ENCODE results near the gene F13A1. TPM values are rescaled to one million over a fixed set of nuclear protein-coding genes. Genes with fewer than 3 reads are reported as not detected.

The F13A1 gene
- total RNA-seq, 1 donor from 2014 or later: 0.24 TPM

DNA sequence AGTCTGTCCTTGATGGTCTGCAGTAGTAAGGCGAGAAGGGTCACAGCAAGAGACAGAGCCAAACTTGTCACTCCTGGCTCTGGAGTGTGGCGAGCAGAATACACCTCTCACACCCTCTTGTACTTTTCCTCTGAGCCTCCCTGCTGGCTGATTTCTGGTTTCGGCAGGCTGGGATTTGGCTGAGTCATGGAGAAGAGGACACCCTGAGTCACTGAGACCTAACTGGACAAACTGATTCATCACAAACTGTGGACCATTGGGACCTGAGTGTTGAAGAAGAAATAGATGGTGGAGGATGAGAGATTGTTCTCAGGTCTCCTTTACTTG, 101.7 kb downstream of the F13A1 start:
- no peak overlapping the region for H3K27ac Mint-ChIP-seq
- no peaks in the 10 kb centered on the region for H3K4me1 Mint-ChIP-seq (ENCODE audit: low read depth)
- TF ChIP-seq, protein P1, sequence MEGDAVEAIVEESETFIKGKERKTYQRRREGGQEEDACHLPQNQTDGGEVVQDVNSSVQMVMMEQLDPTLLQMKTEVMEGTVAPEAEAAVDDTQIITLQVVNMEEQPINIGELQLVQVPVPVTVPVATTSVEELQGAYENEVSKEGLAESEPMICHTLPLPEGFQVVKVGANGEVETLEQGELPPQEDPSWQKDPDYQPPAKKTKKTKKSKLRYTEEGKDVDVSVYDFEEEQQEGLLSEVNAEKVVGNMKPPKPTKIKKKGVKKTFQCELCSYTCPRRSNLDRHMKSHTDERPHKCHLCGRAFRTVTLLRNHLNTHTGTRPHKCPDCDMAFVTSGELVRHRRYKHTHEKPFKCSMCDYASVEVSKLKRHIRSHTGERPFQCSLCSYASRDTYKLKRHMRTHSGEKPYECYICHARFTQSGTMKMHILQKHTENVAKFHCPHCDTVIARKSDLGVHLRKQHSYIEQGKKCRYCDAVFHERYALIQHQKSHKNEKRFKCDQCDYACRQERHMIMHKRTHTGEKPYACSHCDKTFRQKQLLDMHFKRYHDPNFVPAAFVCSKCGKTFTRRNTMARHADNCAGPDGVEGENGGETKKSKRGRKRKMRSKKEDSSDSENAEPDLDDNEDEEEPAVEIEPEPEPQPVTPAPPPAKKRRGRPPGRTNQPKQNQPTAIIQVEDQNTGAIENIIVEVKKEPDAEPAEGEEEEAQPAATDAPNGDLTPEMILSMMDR (IDR thresholded peaks at IDR 0.05; ENCODE audit: unreplicated experiment): no peak
- H3K36me3 Mint-ChIP-seq (ENCODE audit: insufficient read depth): no peaks in the 10 kb centered on the region
- H3K27me3 Mint-ChIP-seq: no peaks in the 10 kb centered on the region
- no peak for DNase-seq (ENCODE audit: low spot score, unreplicated experiment)
- no peaks in the 10 kb centered on the region for H3K9me3 Mint-ChIP-seq (ENCODE audit: low read depth)
- no peak overlapping the region for H3K4me3 Mint-ChIP-seq (ENCODE audit: low read depth)

DNA sequence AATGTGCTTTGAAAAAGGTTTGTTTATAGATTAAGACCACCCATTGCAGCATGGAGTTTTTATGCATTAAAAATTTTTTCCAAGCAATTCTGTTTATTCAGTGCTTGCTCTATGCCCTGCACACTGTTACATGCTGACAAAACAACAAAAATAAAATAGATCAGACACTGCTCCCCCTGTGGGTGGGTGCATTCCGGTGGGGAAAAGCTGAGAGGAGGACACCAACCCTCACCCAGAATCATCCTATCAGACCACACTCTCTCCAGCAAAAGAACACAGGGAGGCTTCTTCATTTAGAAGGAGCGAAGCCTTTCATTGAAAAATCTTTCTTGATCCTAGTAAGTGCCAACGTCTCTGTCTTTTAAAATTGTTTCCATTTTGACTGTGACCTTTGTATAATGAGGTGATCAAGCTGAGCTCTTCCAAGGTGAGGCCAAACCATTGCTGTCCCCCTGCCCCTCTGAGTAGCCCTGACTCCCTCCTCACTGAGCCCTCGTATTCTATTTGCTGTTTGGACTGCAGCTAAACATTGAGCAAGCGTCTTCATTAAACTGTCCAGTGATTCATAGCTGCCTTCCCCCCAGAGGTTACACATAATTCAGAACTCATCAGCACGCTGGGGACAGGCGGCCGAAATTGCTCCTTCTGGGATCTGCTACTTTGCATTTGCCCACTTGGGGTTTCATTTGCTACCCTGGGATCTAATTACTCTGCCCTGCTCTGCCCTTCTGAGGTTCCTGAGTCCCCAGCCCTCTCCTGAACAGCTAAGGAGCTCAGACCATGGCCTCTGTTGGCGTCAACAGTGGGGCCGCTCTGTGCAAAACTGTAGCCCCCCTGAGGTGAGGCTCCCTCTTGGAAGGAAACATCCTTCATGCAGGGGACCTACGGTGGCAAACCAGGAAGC, 102.4 kb downstream of the F13A1 start:
- Mint-ChIP-seq H3K4me3 (ENCODE audit: low read depth) (no peak overlapping the region), H3K36me3 (ENCODE audit: insufficient read depth) (no peaks in the 10 kb centered on the region), H3K4me1 (ENCODE audit: low read depth) (no peaks in the 10 kb centered on the region), H3K27me3 (no peaks in the 10 kb centered on the region), H3K27ac (no peak overlapping the region), H3K9me3 (ENCODE audit: low read depth) (no peaks in the 10 kb centered on the region)
- no peak for DNase-seq (ENCODE audit: low spot score, unreplicated experiment)
- TF ChIP-seq, protein P1 (IDR thresholded peaks at IDR 0.05; ENCODE audit: unreplicated experiment): no peak

DNA sequence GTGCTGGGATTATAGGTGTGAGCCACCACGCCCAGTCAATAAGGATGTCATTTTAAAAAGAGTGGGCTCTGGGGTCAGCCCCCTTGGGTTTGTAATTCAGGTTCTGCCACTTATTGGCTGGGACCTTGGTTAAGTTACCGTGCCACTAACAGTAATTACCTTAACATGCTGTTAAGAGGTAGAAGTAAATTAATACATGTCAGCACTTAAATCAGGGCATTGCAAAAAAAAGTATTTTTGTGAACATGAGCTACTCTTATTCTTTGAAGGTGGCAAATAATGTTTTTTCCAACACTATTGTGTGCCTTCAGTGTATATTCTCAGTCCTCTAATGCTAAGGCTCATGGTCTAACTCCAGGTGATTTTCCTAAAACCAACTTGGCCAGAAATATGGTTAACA, 109.5 kb downstream of the F13A1 start:
- Mint-ChIP-seq H3K9me3 (ENCODE audit: low read depth) (no peaks in the 10 kb centered on the region), H3K27me3 (peaks cover 2% of the 10 kb centered on the region), H3K36me3 (ENCODE audit: insufficient read depth) (no peaks in the 10 kb centered on the region), H3K4me3 (ENCODE audit: low read depth) (no peak overlapping the region), H3K27ac (no peak overlapping the region), H3K4me1 (ENCODE audit: low read depth) (no peaks in the 10 kb centered on the region)
- DNase-seq (ENCODE audit: low spot score, unreplicated experiment): no peak
- TF ChIP-seq, protein P1 (IDR thresholded peaks at IDR 0.05; ENCODE audit: unreplicated experiment): no peak

DNA sequence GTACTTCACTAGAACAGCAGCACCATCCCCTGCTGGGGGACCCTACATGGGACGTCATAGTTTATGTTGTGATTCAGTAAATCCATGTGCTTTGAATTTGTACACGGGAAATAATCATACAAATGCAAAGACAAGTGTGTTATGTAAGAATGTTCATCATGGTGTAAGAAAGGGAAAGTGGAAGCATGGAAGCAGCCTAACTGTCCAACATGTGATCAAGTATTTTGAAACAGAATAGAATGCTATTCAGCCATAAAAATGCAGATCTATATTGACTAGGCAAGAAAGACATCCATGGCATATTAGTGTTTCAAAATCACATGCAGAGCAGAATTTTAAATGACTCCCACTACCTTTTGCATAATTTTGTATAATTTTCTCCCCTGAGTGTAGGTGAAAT, 117.6 kb downstream of the F13A1 start:
- no peak for DNase-seq (ENCODE audit: low spot score, unreplicated experiment)
- TF ChIP-seq, protein P1 (IDR thresholded peaks at IDR 0.05; ENCODE audit: unreplicated experiment): no peak

DNA sequence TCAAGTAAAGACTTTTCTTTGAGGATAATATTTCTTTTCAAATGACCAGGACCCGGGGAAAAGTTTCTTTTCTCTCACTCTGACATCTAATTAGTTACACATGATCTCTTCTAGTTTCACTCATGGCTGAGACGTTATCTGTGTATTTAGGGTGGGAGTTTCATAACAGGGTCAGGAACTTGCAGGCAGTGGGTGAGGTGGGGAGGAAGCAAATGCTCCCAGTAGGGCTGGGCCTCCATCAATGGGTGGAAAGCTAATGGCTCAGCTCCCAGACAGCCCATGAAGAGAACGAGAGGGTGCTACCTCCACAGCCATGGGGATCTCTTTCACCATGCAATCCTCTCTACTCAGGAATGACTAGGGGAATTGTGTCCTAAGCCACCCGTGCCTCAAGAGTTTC, 119.3 kb downstream of the F13A1 start:
- TF ChIP-seq, protein P1 (IDR thresholded peaks at IDR 0.05; ENCODE audit: unreplicated experiment): no peak
- Mint-ChIP-seq H3K4me3 (ENCODE audit: low read depth) (no peak overlapping the region), H3K9me3 (ENCODE audit: low read depth) (no peaks in the 10 kb centered on the region), H3K36me3 (ENCODE audit: insufficient read depth) (no peaks in the 10 kb centered on the region), H3K4me1 (ENCODE audit: low read depth) (no peaks in the 10 kb centered on the region), H3K27ac (no peak overlapping the region), H3K27me3 (peaks cover 9% of the 10 kb centered on the region)
- DNase-seq (ENCODE audit: low spot score, unreplicated experiment): no peak

More for the DNA sequence above, 117.6 kb downstream of the F13A1 start:
- H3K27me3 Mint-ChIP-seq: peaks cover 12% of the 10 kb centered on the region
- no peaks in the 10 kb centered on the region for H3K4me1 Mint-ChIP-seq (ENCODE audit: low read depth)
- no peaks in the 10 kb centered on the region for H3K9me3 Mint-ChIP-seq (ENCODE audit: low read depth)
- H3K27ac Mint-ChIP-seq: no peak overlapping the region
- H3K36me3 Mint-ChIP-seq (ENCODE audit: insufficient read depth): no peaks in the 10 kb centered on the region
- H3K4me3 Mint-ChIP-seq (ENCODE audit: low read depth): no peak overlapping the region
